Measurements from ENCODE around the gene CYP27C1.

Gene CYP27C1

DNA sequence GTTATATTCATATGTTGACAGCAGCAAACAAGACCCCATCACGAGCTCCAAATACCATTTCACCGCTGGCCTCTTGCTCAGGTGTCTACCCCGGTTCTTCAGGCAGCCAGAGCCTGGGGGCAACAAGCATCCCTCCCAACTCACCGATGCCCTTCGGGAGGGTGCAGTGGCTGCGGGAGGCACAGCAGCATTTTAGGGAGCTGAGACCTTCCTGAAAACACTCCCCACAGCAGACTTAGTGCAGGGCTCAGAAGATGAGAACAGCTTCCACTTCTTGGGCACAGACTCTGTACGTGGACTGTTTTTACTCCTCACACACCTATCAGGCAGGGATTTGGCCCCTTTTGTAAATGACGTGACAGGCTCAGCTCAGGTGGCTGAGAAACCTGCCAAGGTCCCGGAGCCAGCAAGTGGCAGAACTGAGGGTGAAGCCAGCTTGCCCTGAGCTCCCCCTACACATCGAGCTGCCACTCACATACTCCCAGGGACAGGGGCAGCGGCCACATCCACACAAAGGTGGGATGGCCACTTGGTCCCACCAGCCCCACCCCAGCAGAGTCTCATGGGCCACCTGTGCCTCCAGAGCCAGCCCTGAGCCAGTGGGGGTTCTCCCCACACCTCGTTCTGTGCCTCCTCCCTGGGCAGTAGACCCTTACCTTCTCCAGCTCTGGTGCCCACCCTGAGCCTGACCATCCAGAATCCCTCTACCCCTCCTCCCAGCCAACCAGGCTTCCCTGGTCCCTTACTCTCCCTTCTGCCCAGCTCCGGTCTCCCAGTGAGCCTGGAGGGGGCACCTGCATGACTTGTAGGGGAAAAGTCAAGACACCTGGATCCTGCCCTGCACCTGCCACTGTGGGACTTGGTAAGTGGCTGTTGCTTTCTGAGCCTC, 28.5 kb downstream of the CYP27C1 start:
- no peak for DNase-seq

DNA sequence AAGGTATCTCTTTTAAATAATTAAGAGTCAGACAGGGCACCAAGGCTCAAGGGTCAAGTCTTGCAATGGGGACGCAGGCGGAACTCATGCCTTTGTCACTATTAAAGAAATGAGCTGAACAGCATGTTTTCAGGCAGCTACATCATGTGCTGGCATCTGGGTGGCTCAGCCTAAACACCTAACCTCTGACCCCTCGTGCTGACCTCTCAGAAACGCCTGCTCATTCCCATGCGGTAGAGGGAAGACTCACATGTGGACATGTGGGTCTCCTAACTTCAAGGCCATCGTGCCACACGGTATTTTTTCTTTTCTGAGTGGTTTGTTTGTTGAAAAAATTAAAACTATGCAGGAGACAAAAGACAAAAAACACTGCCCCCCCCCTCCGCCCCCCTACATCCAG, 31.3 kb downstream of the CYP27C1 start:
- DNase-seq = no peak

DNA sequence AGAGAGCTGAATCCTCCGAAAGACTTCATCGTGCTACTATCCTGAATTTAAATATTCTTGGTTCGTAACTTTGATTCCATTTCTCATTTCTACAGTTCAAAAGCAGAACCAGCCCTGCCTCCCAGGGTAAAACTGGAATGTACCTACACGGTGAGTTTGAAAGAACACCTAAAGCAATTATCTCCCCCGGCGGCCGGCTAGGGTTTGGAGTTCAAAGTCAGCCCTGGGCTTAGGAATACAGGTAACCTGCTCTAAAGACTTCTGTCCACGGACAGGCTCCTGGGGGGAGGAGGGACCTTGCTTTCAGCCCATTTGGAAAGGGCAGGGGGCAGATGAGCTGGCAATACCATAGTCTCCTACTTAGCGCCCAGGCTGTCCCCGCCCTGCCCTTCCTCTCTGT, 32.3 kb downstream of the CYP27C1 start:
- DNase-seq = no peak

DNA sequence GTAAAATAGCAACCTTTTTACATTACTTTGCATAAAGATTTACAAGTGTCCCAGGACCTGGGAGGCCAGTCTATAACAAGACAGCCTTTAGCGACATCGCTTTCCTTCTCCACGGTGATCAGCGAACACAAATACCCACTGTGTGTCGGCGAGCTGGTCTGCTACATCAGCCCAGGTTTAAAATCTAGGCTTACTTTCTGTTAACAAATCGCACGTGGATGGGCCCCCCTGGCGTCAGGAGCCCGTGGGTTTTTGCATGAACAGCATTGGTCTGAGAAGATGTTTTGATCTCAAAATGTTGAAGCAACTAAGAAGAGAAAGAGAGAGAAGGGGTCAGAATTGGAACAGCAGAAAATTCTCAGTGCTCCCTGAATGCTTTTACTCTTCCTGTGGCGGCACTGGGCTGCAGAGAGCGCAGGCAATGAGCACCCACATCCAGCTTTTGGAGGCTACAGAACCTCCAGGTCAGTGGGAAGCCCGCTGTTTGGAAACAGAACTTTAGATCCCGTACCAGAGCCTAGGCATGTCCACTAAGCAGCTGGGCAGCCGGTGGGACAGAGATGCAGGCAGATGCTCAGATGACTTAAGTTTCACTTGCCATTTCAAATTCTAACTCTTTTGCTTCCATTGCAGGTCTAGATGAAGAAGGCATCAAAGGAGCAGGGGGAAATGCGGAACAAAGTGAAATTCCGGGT, 32.9 kb downstream of the CYP27C1 start:
- no peak for DNase-seq

DNA sequence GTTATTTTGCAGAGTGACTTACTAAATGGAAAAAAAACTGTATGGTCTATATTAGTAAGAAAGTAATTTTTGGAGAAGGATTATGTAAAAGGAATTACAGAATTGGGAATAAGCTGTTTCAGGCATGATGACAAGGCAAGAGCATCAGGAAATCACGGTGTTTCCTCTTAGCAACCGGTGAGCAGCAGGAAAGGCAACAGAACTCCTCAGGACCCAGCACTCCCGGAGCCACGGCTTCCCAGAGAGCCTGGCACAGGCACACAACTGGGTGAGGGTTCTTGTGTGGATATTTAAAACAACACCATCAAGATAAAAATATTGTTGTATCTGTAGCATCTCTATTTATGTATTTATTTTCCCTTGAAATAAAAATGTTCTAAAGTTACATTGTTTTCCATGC, 34.4 kb downstream of the CYP27C1 start:
- no peak for DNase-seq

DNA sequence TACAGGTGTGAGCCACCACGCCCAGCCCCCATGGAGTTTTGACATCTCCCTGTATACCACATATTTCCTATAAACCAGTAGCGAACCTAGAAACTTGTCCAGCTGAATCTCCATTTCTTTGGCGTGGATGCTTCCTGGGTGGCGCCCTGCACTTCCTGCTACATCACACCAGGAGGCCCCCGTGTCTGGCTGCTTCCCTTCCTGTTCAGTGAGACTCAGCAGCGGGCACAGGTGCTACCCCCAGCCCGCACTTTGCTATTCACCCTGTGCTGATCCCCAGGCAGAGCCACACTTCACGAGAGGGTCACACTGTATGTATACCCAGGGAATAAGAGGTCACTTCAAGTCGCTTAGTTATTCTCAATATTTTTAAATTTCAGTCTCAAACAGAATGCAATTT, 35.0 kb downstream of the CYP27C1 start:
- no peak for DNase-seq

DNA sequence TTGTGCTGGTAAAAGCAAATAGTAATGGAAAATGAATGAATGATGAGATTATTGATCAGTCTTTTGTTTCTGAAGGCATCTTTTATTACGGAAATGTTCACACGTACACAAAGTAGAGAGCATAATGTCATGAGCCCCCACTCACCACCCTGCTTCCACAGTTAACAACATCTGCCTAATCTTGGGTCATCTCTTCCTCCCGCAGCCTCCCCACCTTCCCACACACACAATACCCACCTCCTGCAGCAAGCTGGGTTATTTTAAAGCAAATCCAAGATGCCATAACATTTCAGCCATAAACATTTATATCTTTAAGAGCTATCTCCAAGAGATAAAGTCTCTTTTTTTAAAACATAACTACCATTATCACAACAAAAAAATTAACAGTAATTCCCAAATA, 36.3 kb downstream of the CYP27C1 start:
- no peak for DNase-seq

DNA sequence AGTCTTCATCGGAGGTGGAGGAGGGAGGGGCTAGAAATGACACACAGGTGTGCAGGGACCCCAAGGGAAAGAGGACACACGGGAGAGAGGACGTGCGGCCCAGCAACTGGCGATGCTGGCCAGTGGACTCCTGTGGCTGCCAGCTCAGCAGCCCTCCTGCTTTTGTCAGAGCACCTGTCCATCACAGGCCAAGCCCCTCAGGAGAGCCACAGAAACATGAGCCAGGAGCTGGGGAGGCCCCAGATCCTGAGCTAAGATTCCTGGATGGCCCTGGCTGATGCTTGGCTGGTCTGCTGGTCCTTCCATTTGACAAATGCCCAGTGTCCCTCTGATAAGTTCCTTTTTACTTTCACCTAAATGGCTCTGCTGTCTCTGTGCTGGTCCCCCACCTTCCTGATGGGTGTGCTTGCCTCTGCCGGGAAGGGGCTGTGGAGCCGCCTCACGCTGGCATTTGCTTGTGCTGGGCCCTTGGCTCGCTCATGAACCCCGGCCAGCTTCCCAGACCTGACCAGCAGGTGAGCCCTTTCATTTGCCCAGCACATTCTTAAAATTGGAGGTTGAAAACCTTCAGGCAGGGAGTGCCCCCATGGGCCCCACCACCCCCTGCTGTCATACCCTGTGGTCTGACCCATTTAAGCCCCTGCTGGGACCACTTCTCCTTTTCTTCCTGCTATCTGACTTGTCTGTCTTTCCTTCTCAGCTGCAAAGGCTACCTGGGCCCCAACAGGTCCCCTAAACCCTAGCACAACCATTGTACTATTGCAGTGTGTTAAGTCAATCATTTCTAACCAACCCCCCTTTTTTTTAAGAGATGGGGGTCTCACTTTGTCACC, 37.3 kb downstream of the CYP27C1 start:
- no peak for DNase-seq

DNA sequence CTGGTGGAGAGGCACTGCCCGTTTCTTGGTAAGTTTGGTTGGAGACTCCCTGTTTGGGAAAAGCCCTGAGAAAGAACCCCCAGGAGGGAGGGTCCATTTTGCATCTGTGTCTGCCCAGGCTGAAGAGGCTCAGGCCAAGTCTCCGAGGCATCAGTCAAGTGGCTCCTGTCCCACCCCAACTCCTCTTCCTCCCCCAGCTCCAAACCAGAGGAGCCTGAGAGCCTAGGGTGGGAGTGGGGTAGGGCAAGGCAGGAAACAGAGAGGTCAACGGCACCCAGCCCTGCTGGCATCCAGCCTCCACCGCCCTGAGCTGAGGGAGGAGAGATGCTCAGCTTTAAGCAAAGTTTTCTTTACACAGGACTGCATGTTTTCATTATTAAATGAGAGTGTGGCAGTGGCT, 38.2 kb downstream of the CYP27C1 start:
- DNase-seq = no peak

DNA sequence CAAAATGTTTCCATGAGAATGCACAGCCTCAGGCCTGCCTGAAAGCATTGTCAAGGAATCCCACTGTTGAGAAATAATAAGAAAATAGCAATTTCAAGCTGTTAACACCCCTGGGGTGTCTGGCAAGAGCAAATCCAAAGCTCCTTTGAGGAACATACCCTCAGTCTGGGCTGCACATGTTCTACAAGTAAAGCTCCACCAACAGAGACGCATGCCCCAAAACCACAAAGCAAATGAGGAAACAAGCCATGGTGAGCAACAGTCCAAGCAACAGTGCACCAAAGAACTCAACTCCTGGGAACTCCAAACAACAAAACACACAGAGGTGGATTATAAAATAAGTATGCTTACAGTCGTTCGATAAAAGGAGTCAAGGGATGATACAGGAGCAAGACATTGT, 40.3 kb downstream of the CYP27C1 start:
- DNase-seq = peak in 1 of 2 donors; percentile 26

DNA sequence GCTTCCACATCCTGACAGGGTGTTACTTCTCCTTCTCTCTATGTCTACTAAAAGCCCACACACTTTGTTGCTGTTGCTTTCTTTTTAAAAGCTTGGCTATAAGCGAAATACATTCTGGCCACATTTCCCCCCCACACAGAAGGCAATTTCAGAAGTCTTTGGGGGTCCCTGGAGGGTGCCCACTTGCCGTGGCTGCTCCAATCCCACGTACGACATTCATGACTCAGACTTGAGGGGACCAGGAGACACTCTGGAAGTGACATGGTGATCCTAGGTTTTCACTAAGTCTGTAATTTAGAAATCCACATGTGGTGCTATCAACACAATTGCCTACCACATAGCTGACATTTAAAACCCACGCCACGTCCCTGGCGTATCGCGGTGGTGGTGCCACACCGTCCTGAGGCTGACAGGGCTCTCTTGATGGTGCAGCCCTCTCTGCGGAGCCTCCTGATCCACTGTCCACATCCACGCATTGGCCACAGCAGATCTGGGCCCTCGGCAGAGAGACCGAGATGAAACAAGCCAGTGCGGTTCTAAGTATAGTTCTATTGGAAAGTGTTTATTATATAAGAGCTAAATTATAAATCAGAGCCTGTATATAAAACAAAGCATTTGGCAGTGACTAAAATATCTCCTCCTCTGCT, 42.4 kb downstream of the CYP27C1 start:
- DNase-seq = no peak

DNA sequence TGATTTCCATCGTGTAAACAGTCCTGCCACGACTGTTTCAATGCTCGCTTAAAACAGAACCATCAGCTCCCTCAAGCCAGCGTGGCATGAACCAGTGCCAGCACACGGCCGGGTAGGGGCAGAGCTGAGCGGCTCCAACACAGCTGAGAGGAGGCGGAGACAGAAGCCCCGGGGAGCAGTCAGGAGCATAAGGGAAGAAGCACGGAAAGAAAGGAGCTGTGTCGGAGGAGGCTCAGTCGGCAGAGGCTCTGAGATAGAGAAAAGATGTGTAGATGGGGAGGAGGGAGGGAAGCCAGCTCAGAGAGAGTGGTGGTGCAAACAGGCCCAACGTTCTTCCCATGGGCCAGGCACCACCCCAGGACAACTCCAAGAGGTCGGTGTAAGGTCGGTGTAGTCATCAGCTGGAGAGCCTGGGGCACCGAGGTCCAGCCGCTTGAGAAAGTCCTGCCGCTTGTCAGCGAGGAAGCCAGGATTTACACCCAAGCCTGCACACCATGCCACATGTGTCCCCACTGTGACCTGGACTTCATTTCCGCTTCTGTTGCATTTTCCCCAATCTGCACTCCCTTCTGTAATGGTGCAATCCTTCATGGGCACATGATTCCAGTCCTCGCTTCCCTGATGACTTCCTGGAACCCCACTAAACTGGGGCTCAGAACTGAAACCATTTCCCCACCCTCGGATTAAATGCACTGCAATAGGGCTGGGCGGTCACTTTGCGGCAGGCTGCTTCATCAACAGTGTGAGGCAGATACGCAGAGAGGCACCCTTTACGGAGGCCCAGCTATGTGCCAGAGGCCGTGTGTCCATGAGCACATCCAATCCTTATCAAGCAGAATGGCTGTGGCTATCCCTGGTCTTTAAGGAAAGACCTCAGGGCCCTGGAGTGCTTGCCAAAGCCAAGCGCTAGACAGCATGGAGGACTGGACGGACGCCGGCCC, 43.5 kb downstream of the CYP27C1 start:
- no peak for DNase-seq

DNA sequence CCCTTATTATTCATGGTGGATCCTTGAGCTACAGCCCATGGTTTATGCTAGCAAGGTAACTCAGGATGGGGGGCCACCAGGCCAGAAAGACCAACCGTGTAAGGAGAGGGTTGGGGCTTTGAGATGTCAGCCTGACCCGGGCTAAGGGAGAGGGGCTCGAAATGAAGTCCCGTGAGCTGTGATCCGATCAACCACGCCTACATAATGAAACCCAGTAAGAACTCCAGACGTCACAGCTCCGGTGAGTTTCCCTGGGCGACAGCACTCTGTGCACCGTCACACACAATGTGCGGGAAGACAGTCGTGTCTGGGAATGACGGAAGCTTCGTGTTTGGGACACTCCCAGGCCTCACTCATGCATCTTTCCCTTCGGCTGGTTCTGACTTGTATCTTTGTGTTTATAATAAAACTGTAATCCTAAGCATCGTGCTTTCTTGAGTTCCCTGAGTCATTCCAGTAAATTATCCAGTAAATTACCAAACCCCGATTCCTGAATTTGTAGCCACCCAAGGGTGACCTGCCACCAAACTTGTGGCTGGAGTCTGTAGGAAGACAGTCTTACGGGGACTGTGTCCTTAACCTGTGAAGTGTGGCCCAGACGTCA, 44.2 kb downstream of the CYP27C1 start:
- DNase-seq = no peak

DNA sequence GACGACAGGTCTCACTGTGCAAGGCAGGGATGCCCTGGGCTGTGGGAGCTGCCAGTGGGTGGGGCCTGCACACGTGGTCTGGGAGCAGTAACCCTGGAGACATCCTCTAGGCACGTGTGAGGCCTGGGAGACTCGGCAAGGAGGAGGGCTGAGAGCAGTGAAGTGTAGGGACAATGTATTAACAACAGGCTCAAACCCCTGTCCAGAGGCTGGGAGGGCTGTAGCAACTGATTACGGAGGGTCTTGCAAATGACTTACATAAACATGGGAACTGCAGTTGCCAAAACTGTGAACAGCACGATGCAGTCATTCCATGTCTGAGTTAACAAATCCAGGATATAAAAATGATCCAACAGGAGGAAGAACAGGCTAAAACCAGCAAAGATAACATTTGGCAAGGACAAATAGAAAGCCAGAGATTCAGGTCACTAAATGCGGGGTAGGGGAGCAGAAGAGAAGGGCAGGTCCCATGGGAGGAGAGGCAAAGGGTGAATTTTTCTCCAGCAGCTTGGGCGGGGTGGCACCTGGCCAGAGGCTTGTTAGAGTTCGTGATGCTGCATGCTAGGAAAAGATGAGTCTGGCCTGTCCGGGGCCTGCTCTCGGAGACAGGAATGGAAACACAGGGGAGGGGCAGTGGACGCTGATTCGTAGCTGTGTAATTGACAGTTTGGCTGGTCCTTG, 44.9 kb downstream of the CYP27C1 start:
- no peak for DNase-seq

DNA sequence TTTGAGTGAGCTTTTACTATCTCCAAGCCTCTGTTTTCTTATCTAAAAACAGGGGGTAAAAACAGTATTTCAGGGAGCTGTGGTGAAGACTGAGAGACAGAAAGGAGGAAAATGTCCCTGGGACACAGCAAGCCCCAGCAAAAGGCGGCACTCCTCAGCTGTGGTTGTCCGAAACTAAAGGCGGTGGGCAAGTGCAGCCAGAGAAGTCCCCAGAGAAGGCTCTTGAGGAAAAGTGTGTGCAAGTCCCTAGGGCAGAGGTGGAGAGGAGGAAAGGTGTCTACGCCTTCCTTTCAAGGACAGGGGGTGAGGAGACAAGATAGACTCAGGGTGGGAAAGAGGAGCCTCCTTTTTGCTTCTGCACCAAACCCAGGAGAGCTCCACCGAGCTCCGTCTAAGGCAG, 45.5 kb downstream of the CYP27C1 start:
- DNase-seq = no peak

DNA sequence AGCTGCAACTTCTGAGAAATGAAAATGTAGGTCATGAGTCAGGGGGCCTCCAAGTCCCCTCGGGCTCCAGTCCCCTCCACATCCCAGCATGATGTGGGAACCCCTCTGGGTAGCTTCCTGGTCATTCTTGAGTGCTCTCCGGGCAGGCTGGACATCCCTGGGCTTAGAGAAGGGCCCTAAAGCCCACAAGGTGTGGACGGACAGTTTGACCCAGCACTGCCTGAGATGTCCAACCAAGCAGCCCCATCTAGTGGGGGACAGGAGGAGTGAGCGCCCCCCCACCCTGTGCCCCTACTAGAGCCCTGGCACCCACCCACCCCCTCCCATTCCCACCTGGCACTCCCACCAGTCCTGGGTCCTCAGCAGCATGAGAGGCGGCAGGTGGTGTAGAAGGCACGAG, 46.0 kb downstream of the CYP27C1 start:
- no peak for DNase-seq

DNA sequence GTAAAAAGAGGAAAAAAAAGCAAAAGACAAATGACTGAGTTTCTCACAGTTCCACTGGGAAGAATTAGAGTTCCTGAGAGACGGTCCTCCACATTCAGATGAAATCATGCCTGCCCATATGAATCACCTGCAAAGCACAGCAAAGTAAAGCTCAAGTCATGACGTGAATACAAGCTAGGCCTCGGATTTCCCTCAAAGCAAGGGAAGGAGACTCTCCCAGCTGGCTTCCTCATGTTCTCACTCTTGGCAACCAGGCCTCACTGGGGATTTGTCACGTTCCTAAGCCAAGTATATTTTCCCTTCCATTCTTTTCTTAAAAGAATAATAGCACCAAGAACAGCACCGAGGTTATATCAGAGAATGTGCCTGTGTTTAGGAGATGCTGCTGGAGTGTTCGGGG, 47.0 kb downstream of the CYP27C1 start:
- no peak for DNase-seq

DNA sequence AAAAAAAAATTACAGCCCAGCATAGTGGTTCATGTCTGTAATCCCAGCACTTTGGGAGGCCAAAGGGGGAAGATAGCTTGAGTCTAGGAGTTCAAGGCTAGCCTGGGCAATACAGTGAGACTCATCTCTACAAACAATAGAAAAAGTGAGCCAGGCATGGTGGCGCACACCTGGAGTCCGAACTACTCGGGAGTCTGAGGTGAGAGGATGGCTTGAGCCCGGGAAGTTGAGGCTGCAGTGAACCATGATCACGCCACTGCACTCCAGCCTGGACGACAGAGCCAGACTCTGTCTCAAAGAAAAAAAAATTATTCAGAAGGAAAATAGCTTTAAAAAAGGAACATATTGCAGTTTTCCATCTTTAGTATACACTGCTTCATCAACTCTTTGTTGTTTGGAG, 47.8 kb downstream of the CYP27C1 start:
- no peak for DNase-seq

DNA sequence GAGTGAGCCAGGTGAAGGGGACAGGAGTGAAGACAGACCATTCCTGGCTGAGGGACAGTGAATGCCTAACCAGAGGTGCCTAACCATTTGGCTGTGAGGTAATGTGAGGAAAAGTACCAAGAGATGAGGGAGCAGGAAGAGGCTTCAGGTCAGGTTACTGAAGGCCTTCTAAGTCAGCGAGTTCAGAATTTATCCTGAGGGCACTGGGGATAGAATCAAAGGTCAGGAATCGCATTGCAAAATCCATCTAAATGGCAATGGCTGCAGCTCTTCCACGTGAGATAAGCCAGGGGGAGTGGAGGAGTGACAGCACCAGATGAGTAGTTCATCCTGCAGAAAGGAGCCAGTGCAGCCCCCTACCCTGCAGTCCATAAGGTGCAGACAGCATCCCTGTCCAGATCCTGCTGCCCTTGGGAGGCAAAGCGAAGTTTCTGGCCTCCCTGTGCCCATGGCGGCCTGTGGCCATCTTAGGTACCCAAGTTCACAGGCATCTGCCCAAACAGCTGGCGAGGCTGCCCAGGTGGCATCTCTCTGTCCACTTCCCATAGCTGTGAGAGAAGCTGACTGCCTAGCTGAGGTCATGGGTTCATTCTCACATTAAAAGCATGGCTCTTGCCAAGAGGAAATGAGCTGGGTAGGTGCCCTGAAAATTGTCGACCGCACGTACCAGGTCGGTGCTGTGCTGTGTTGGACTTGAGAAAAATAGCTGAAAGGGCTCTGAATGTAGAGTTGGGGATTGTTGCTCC, 49.5 kb downstream of the CYP27C1 start:
- no peak for DNase-seq

DNA sequence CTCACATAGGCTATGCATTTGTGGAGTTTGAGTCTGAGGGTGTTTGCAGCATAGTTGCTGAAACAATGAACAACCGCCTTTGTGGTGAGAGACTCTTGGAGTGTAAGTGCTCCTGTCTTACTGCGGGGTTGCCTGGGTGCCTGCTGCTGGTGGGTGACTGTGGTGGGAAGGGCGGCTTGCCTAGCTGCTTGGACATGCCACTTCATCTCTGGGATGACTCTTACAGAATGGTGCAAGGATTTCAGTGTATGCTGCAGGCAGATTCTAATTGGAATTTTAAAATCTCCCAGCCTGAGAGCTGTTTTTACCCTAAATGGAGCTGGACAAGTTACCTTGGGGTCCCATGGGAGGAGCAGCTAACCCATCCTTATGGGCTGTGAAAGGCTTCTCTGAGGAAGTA, 50.1 kb downstream of the CYP27C1 start:
- no peak for DNase-seq
